Mononuclear cell (primary cell): ENCODE measurements around the gene MTHFSD. TPM values are rescaled to one million over a fixed set of nuclear protein-coding genes. Genes with fewer than 3 reads are reported as not detected.

Experiments
- H3K27me3 ChIP-seq: 2 replicates; pipeline ENCODE4 v1.6.0; 2011; ENCODE audit warnings: low read length, control low read depth; ENCODE audit not compliant: insufficient read depth
- H3K4me1 ChIP-seq: 2 replicates; pipeline ENCODE4 v1.5.1; 2011; ENCODE audit warnings: mild to moderate bottlenecking, low read length, control low read depth; ENCODE audit not compliant: insufficient read depth
- H3K4me3 ChIP-seq: 2 replicates; pipeline ENCODE4 v1.5.1; 2011; ENCODE audit warnings: mild to moderate bottlenecking, low read length, moderate library complexity
- H3K9me3 ChIP-seq: 2 replicates; pipeline ENCODE4 v1.5.1; 2011; ENCODE audit warnings: low read depth, mild to moderate bottlenecking, control low read depth, low read length
- total RNA-seq: library from RNA; depleted of rRNA; stranded (reverse); fragments of >200 nt; gene quantifications from one replicate; pipeline ENCODE4 v1.2.3, GENCODE V29; 2012

MTHFSD gene
- total RNA-seq, 1 donor: 3.3 TPM

DNA sequence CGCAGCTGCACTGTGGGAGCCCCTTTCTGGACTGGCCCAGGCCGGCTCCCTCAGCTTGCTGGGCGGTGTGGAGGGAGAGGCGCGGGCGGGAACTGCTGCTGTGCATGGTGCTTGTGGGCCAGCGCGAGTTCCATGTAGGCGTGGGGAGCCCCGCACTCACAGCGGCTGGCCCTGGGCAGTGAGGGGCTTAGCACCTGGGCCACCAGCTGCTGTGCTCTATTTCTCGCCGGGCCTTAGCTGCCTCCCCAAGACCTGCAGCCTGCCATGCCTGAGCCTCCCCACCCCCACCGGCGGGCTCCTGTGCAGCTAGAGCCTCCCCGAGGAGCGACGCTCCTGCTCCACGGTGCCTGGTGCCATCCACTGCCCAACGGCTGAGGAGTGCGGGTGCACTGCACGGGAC is 1.7 kb downstream of the MTHFSD start:
- Histone ChIP-seq H3K4me1 (peaks cover 13% of the 10 kb centered on the region), H3K4me3 (no peak overlapping the region), H3K27me3 (no peaks in the 10 kb centered on the region), H3K9me3 (no peaks in the 10 kb centered on the region)

DNA sequence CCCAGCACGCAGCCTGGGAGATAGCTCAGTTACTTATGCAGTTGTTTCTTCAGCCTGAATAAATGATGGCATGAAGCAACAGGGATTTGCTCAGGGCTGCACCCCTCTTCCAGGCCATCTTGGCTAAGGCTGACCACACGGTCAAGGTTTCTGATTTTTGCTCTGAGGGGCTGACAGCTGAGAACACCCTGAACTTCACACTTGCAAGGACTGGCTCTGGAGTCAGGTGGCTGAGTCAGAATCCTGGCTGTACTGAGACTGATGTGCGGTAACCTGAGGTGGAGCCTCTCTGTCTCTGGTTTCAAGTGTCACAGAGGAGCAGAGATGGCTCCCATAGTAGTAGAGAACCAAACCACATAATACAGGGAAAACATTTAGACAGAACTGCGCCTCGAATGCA is 4.8 kb downstream of the MTHFSD start:
- H3K4me1 ChIP-seq: peaks cover 8% of the 10 kb centered on the region
- no peak overlapping the region for H3K4me3 ChIP-seq
- H3K27me3 ChIP-seq: no peaks in the 10 kb centered on the region
- no peaks in the 10 kb centered on the region for H3K9me3 ChIP-seq

DNA sequence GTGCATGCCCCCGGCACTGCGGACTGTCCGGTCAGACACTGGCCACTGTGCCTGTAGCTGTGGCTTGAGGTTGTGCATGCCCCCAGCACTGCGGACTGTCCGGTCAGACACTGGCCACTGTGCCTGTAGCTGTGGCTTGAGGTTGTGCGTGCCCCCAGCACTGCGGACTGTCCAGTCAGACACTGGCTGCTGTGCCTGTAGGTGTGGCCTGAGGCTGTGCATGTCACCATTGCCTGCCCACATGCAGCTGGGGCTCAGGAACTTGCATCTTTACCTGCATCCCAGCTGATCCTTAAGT is 5.2 kb downstream of the MTHFSD start:
- Histone ChIP-seq H3K9me3 (no peaks in the 10 kb centered on the region), H3K4me3 (no peak overlapping the region), H3K27me3 (no peaks in the 10 kb centered on the region), H3K4me1 (peaks cover 8% of the 10 kb centered on the region)

- Histone ChIP-seq H3K27me3 (no peaks in the 10 kb centered on the region), H3K9me3 (no peaks in the 10 kb centered on the region)
These were observed 5.8 kb downstream of the MTHFSD start for GRCh38 chr16:86549076-86549892.

GRCh38 chr16:86547286-86547685 is 7.7 kb downstream of the MTHFSD start:
- no peaks in the 10 kb centered on the region for H3K27me3 ChIP-seq
- no peaks in the 10 kb centered on the region for H3K4me1 ChIP-seq
- H3K4me3 ChIP-seq: no peak overlapping the region
- no peaks in the 10 kb centered on the region for H3K9me3 ChIP-seq

More at GRCh38 chr16:86549076-86549892, 5.8 kb downstream of the MTHFSD start:
- Histone ChIP-seq H3K4me1 (peaks cover 4% of the 10 kb centered on the region), H3K4me3 (no peak overlapping the region)

GRCh38 chr16:86546638-86547013 is 8.4 kb downstream of the MTHFSD start:
- H3K4me1 ChIP-seq: no peaks in the 10 kb centered on the region
- no peaks in the 10 kb centered on the region for H3K9me3 ChIP-seq
- no peak overlapping the region for H3K4me3 ChIP-seq
- no peaks in the 10 kb centered on the region for H3K27me3 ChIP-seq

DNA sequence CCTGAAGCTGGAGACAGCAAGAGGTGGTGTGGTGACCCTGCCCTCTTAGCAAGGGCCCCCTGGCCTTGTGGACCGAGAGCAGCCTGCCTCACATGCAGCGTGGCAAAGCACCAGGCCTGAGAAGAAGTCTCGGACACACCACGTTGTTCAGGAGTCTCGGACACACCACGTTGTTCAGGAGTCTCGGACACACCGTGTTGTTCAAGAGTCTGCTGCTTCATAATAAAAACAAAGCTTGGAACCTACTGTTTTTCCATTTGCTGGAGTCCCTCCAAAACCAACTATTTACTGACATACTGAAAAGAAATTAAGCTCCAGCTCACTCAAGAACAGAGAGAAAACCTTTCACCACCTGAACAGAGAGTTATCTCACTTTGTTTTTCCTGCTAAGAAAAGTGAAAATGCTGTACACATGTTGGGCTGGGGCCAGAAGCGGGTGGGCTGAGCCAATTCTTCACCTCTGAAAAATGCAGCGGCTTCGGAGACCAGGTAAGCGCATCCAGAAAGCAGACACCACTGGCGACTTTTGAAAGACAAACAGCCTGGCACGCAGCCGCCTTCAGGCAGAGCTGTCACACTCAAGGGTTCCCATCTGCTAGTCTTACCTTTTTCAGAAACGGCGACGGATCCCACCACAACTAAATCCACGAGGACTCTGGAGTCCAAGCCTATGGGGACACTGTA is 8.9 kb downstream of the MTHFSD start:
- no peak overlapping the region for H3K4me3 ChIP-seq
- H3K4me1 ChIP-seq: no peaks in the 10 kb centered on the region
- no peaks in the 10 kb centered on the region for H3K27me3 ChIP-seq
- no peaks in the 10 kb centered on the region for H3K9me3 ChIP-seq

- Histone ChIP-seq H3K27me3 (no peaks in the 10 kb centered on the region), H3K9me3 (no peaks in the 10 kb centered on the region), H3K4me1 (no peaks in the 10 kb centered on the region), H3K4me3 (no peak overlapping the region)
These were observed 9.6 kb downstream of the MTHFSD start for GRCh38 chr16:86545481-86545880.

DNA sequence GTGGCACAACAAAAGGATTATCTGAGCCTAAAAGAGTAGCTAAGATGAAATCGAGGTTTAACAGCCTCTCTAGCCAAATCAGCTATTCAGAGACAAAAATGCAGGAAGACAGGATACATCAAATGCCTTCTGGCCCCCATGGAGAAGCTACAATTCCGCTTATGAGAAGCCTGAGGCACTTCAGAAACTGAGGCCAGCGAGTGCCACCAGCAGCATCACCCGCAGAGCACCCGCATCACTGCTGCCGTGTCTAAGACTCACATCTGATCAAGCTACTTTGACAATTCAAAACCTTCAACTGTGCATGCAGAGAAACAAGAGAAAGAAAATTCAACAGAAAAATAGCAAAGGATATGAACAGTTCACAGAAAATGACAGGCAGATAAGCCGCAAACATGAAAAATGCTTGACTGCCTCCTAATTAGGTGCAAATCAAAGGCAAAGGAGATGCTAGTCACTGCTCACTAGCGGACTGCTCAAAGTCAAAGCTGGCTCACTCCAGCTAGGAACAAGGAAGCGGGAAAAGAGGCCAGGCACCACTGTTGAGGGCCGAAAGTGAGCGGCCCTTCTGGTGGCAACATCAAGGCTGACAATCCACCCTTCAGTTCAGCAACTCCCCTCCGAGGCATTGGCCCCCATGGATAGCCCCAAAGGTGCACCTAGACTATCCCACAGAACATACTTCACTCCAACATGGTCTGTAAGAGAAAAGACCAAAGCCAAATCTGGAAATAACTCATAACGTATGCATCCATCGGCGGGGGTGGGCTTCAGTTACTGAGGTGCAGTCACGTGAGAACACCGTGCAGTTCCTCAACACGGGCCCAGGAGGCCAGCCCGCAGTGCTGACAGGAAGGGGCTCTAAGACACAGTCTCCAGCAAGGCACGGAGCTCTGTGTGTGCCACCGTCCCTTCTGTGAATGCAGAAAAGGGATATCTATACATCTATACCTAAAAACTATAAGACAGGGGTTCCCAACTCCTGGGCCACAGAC is 12.0 kb downstream of the MTHFSD start:
- Histone ChIP-seq H3K4me3 (no peak overlapping the region), H3K27me3 (no peaks in the 10 kb centered on the region), H3K4me1 (no peaks in the 10 kb centered on the region), H3K9me3 (no peaks in the 10 kb centered on the region)

- no peak overlapping the region for H3K4me3 ChIP-seq
- H3K9me3 ChIP-seq: no peaks in the 10 kb centered on the region
- no peaks in the 10 kb centered on the region for H3K27me3 ChIP-seq
- no peaks in the 10 kb centered on the region for H3K4me1 ChIP-seq
These were observed 13.5 kb downstream of the MTHFSD start for GRCh38 chr16:86541560-86541959.

DNA sequence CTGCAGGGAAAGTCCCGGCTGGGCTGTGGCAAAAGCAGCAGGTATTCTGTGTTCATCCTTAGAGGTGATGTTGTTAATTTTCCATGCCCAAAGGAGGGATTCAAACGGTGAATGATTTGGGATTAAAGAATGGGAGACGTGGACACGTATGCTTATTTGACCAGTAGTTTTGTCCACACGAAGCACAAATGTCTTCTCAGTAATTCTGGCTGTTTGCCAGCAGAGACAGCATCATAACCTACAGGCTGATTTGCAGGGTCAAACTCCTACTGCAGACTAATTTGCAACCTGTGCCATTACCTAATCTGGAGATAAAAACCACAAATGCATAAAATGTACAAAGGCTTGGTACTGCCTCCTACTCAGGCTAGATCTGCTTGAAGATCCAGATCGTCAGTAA is 14.1 kb downstream of the MTHFSD start:
- Histone ChIP-seq H3K9me3 (no peaks in the 10 kb centered on the region), H3K27me3 (no peaks in the 10 kb centered on the region), H3K4me3 (no peak overlapping the region), H3K4me1 (no peaks in the 10 kb centered on the region)

GRCh38 chr16:86538196-86538780 is 16.7 kb downstream of the MTHFSD start:
- no peak overlapping the region for H3K4me3 ChIP-seq
- no peaks in the 10 kb centered on the region for H3K27me3 ChIP-seq
- no peaks in the 10 kb centered on the region for H3K4me1 ChIP-seq
- no peaks in the 10 kb centered on the region for H3K9me3 ChIP-seq

- Histone ChIP-seq H3K27me3 (no peaks in the 10 kb centered on the region), H3K4me1 (no peaks in the 10 kb centered on the region), H3K4me3 (no peak overlapping the region), H3K9me3 (no peaks in the 10 kb centered on the region)
These were observed 17.5 kb downstream of the MTHFSD start for GRCh38 chr16:86537486-86537885.

DNA sequence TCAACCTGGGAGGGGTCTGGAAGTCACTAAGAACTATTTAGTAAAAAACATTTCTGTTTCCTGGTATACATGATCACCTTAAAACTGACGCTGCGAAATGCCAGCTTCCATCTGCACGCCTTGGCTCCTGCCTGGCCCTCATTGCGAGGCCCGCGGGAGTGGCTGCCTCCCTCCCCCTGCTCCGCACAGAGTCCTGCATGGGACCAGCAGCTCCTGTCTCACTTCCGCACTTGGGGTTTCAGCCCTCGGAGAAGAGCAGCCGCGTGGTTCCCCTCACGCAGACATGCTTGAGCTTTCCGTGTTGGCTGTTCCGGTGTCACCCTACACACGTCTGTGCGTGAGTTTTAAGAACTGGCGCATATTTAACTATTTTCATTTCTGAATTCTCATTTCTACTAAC is 18.4 kb downstream of the MTHFSD start:
- Histone ChIP-seq H3K27me3 (no peaks in the 10 kb centered on the region), H3K4me3 (no peak overlapping the region), H3K4me1 (no peaks in the 10 kb centered on the region), H3K9me3 (no peaks in the 10 kb centered on the region)
